ENCODE measurements around the gene TPPP. TPM values are rescaled to one million over a fixed set of nuclear protein-coding genes. Genes with fewer than 3 reads are reported as not detected.
"Not testable (repeated sequence)": the region's sequence is repeated elsewhere in the genome, so short reads cannot be mapped to it uniquely, and the experiment has no call there.

The TPPP gene
- total and polyA plus RNA-seq, 3 experiments from 2014 or later = 0.37 to 0.79 (median 0.38) TPM

DNA sequence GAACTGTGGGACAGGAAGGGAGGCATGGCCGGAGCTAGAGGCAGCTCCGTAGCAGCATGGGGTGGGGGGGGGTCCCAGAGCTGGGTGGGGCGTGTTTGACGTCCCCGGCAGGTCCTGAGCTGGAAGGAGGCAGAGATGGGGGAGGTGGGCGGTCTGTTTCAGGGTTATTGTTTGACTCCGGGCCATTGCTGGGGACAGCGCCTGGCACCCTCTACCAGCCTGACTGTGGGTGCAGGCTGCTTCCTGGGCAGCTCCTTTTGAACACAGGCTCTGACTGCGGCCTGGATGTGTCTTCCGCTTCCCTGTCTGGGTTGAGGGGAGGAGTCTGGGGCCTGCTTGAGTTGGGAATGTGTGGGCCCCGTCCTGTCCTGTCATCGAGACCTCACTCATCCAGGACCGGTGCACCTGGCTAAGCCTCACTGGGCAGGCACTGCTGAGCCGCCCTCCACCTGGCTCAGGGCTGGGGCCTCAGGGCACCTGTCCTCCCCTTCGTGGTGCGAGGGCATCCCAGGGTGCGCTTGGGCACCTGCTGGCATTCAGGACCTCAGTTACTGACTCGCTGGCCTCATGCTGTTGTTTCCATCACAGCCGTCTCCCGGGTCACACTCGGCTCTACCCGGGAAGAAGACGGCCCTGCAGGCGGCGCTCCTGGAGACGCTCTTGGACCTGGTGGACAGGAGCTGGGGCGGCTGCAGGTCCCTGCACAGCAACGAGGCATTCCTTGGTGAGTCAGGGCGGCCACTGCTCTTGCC, 54.5 kb downstream of the TPPP start:
- Mint-ChIP-seq H3K9me3 (no peaks in the 10 kb centered on the region), H3K4me1 (no peaks in the 10 kb centered on the region), H3K27ac (no peak overlapping the region), H3K27me3 (no peaks in the 10 kb centered on the region), H3K36me3 (peaks cover 16 to 81% (median 21%) of the 10 kb centered on the region in 3 donors), H3K4me3 (no peak overlapping the region)
- H3K36me3 ChIP-seq (ENCODE audit: insufficient read depth, low read length) = peaks cover 21% of the 10 kb centered on the region
- POLR2A ChIA-PET = no interaction called here
- no peaks in the 10 kb centered on the region for H3K27me3 ChIP-seq (ENCODE audit: insufficient read depth, low read length, poor library complexity, severe bottlenecking)
- H3K27ac ChIP-seq (ENCODE audit: low read depth, low read length) = no peak overlapping the region
- H3K4me1 ChIP-seq (ENCODE audit: insufficient read depth, low read length) = no peaks in the 10 kb centered on the region
- H3K4me3 ChIP-seq (ENCODE audit: low read length) = no peak overlapping the region
- CTCF ChIA-PET = no interaction called here
- H3K9me3 ChIP-seq (ENCODE audit: low read length) = no peaks in the 10 kb centered on the region
- DNase-seq = peak in 1 of 5 donors; percentile 44

DNA sequence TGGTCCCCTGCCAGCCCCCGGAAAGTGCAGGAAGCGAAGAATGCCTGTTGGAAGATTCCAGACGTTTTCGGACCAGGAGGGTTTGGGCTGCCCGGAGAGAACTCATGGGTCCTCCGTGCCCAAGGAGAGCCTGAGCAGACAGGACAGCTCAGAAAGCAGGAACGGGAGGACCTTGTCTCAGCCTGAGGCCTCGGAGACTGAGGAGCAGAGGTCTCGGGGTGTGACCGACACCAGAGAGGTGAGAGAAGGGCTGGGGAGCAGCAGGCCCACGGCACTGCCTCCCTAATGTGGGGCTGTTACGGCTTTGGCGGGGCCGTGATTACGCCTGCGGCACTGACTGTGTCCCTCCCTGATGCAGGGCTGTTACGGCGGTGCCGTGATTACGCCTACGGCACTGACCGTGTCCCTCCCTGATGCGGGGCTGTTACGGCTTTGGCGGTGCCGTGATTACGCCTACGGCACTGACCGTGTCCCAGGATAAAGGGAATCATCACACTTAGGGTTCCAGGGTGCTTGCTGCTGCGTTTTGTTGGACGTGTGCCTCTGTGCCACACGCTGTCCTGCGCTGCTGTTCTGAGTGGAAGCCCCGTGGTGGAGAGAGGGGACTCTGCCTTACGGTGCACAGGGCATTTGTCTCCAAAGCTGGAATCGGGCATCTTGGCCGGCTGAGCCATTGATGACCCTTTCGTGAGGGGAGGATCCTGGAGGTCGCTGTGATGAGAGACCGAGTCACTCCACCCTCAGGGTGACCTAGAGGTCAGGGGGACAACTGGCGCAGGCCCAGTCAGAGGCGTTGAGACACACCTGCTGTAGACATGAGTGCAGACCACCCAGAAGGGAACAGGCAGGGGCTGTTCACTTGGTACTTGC, 55.3 kb downstream of the TPPP start:
- Histone ChIP-seq H3K4me1 (ENCODE audit: insufficient read depth, low read length) (no peaks in the 10 kb centered on the region), H3K27ac (ENCODE audit: low read depth, low read length) (no peak overlapping the region), H3K36me3 (ENCODE audit: insufficient read depth, low read length) (peaks cover 21% of the 10 kb centered on the region), H3K4me3 (ENCODE audit: low read length) (no peak overlapping the region), H3K9me3 (ENCODE audit: low read length) (no peaks in the 10 kb centered on the region), H3K27me3 (ENCODE audit: insufficient read depth, low read length, poor library complexity, severe bottlenecking) (no peaks in the 10 kb centered on the region)
- ChIA-PET CTCF (no interaction called here), POLR2A (no interaction called here)
- Mint-ChIP-seq H3K4me3 (no peak overlapping the region), H3K4me1 (no peaks in the 10 kb centered on the region), H3K36me3 (peaks cover 16 to 79% (median 21%) of the 10 kb centered on the region in 3 donors), H3K27me3 (no peaks in the 10 kb centered on the region), H3K9me3 (no peaks in the 10 kb centered on the region), H3K27ac (peak overlapping the region in 1 of 8 donors; percentile 41)
- peak in 1 of 5 donors; percentile 16 for DNase-seq

DNA sequence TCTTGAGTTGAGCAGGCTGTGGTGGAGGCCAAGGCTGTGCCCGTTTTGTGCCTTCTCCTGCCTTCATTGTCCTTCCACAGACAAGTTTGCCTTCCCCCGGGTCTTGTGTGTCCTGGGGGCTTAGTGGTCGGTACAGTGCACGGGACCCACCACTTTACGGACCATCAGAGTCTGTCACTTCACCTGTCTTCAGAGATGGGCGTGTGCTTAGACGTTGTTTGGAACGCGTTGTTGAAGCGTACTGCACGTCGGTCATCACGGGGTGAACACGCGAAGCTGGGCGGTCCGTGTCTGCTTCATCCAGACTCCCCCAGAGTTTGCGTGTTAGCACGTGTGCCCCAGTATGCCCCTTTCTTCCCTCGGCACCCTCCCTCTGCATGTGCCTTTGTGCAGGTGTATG, 56.2 kb downstream of the TPPP start:
- Mint-ChIP-seq H3K4me1 (no peaks in the 10 kb centered on the region), H3K27ac (peak overlapping the region in 1 of 8 donors; percentile 54), H3K36me3 (peaks cover 16 to 78% (median 21%) of the 10 kb centered on the region in 3 donors), H3K9me3 (no peaks in the 10 kb centered on the region), H3K4me3 (no peak overlapping the region), H3K27me3 (no peaks in the 10 kb centered on the region)
- Histone ChIP-seq H3K27me3 (ENCODE audit: insufficient read depth, low read length, poor library complexity, severe bottlenecking) (no peaks in the 10 kb centered on the region), H3K4me3 (ENCODE audit: low read length) (no peak overlapping the region), H3K36me3 (ENCODE audit: insufficient read depth, low read length) (peaks cover 21% of the 10 kb centered on the region), H3K27ac (ENCODE audit: low read depth, low read length) (no peak overlapping the region), H3K4me1 (ENCODE audit: insufficient read depth, low read length) (no peaks in the 10 kb centered on the region), H3K9me3 (ENCODE audit: low read length) (no peaks in the 10 kb centered on the region)
- ChIA-PET CTCF (no interaction called here), POLR2A (no interaction called here)
- DNase-seq = peak in 1 of 5 donors; percentile 25

DNA sequence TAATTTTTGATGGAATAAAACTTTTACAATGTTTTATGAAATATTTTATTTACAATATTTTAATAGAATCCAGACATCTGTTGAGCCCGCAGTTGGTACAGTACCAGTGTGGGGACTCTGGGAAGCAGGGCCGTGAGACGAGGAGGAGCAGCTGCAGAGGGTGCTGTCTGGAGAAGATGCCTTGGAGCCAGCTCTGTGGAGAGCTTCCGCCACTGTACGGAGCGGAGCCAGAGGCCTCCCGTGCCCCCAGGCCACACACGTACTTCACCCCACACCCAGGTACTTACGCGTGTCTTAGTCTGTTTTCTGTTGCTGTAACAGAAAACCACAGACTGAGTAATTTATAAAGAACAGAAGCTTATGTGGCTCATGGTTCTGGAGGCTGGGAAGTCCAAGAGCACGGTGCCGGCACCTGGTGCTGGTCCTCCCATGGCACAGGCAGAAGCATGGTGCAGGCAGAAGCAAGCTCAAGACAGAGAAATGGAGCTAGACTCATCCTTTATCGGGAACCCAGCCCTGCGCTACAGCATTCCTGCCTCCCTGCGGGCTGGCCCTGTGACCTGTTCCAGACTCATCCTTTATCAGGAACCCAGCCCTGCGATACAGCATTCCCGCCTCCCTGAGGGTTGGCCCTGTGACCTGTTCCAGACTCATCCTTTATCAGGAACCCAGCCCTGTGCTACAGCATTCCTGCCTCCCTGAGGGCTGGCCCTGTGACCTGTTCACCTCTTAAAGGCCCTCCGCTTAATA, 57.7 kb downstream of the TPPP start:
- no peaks in the 10 kb centered on the region for H3K4me1 ChIP-seq (ENCODE audit: insufficient read depth, low read length)
- POLR2A ChIA-PET = no interaction called here
- H3K36me3 ChIP-seq (ENCODE audit: insufficient read depth, low read length) = peaks cover 21% of the 10 kb centered on the region
- peak in 1 of 5 donors; percentile 30 for DNase-seq
- no peaks in the 10 kb centered on the region for H3K9me3 ChIP-seq (ENCODE audit: low read length)
- no peak overlapping the region for H3K27ac Mint-ChIP-seq
- no peak overlapping the region for H3K27ac ChIP-seq (ENCODE audit: low read depth, low read length)
- no peaks in the 10 kb centered on the region for H3K27me3 ChIP-seq (ENCODE audit: insufficient read depth, low read length, poor library complexity, severe bottlenecking)
- no peaks in the 10 kb centered on the region for H3K9me3 Mint-ChIP-seq
- no peaks in the 10 kb centered on the region for H3K27me3 Mint-ChIP-seq
- CTCF ChIA-PET = no interaction called here
- no peak overlapping the region for H3K4me3 Mint-ChIP-seq
- no peaks in the 10 kb centered on the region for H3K4me1 Mint-ChIP-seq
- peaks cover 16 to 66% (median 21%) of the 10 kb centered on the region in 3 donors for H3K36me3 Mint-ChIP-seq
- no peak overlapping the region for H3K4me3 ChIP-seq (ENCODE audit: low read length)

DNA sequence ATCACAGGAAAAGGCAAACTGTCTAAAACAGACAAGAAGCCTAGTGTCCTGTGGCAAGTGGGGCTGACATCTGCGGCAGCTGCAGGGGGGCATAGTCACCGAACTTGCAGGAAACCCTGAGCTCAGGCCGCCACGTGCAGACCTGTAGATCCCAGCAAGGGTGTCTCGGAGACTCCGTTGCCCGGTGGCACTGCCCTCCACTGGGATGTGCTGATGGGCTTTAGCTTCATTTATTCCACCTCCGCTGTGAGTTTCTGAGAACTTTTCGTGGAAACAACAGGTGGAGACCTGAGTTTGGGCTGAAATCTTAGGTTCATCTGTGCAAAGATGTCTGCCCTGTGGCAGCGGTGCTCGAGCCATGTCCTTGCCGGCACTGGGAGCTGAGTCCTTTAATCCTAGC, 59.0 kb downstream of the TPPP start:
- Mint-ChIP-seq H3K9me3 (no peaks in the 10 kb centered on the region), H3K27me3 (no peaks in the 10 kb centered on the region), H3K27ac (peak overlapping the region in 2 of 8 donors; percentile 19 to 32), H3K36me3 (peaks cover 16 to 53% (median 21%) of the 10 kb centered on the region in 3 donors), H3K4me1 (no peaks in the 10 kb centered on the region), H3K4me3 (no peak overlapping the region)
- no peaks in the 10 kb centered on the region for H3K9me3 ChIP-seq (ENCODE audit: low read length)
- peaks cover 14% of the 10 kb centered on the region for H3K36me3 ChIP-seq (ENCODE audit: insufficient read depth, low read length)
- no peaks in the 10 kb centered on the region for H3K4me1 ChIP-seq (ENCODE audit: insufficient read depth, low read length)
- H3K27me3 ChIP-seq (ENCODE audit: insufficient read depth, low read length, poor library complexity, severe bottlenecking) = no peaks in the 10 kb centered on the region
- DNase-seq = peak in 1 of 5 donors; percentile 25
- H3K27ac ChIP-seq (ENCODE audit: low read depth, low read length) = no peak overlapping the region
- CTCF ChIA-PET = no interaction called here
- POLR2A ChIA-PET = no interaction called here
- H3K4me3 ChIP-seq (ENCODE audit: low read length) = no peak overlapping the region

DNA sequence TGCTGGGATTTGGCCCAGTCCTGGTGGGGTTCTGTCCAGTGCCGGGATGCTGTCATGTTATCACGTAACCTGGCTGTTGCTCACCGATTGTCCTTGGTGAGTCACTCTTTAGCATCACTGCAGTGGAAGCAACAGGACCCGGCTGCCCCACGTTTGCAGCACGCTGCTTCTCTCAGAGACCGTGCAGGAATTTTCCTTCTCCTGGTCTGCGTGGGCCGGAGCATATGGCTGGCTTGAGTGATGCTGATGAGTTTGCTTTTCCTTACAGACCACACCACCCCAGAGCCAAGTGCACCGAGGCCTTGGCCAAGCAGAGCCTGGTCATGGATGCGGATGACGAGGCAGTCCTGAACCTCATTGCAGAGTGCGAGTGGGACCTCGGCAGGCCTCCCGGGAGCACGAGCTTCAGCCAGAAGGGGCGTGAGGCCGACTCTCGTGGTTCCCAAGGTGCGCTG, 59.6 kb downstream of the TPPP start:
- peak in 1 of 5 donors; percentile 32 for DNase-seq
- peaks cover 14% of the 10 kb centered on the region for H3K36me3 ChIP-seq (ENCODE audit: insufficient read depth, low read length)
- Mint-ChIP-seq H3K4me3 (no peak overlapping the region), H3K4me1 (no peaks in the 10 kb centered on the region), H3K27ac (no peak overlapping the region), H3K36me3 (peaks cover 16 to 50% (median 21%) of the 10 kb centered on the region in 3 donors), H3K9me3 (no peaks in the 10 kb centered on the region), H3K27me3 (no peaks in the 10 kb centered on the region)
- no peak overlapping the region for H3K4me3 ChIP-seq (ENCODE audit: low read length)
- H3K9me3 ChIP-seq (ENCODE audit: low read length) = no peaks in the 10 kb centered on the region
- no peak overlapping the region for H3K27ac ChIP-seq (ENCODE audit: low read depth, low read length)
- ChIA-PET CTCF (no interaction called here), POLR2A (no interaction called here)
- H3K27me3 ChIP-seq (ENCODE audit: insufficient read depth, low read length, poor library complexity, severe bottlenecking) = no peaks in the 10 kb centered on the region
- no peaks in the 10 kb centered on the region for H3K4me1 ChIP-seq (ENCODE audit: insufficient read depth, low read length)

DNA sequence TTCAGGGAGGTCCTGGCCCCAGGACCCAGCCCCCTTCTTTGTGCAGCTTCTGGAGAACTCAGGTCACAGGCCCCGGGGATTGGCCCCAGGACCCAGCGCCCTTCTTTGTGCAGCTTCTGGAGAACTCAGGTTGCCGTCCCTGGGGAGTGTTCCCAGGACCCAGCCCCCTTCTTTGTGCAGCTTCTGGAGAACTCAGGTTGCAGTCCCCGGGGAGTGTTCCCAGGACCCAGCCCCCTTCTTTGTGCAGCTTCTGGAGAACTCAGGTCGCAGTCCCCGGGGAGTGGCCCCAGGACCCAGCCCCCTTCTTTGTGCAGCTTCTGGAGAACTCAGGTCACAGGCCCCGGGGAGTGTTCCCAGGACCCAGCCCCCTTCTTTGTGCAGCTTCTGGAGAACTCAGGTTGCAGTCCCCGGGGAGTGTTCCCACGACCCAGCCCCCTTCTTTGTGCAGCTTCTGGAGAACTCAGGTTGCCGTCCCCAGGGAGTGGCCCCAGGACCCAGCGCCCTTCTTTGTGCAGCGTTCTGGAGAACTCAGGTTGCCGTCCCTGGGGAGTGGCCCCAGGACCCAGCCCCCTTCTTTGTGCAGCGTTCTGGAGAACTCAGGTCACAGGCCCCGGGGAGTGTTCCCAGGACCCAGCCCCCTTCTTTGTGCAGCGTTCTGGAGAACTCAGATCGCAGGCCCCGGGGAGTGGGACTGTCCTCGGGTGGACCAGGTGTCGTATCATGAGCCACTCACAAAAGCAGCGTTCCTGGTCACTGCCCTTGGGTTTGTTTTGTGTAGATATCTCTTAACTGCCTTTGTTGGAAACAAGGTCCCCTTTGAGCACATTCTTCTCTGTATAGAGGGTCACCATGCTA, 64.6 kb downstream of the TPPP start:
- POLR2A ChIA-PET; H3K27ac ChIP-seq (ENCODE audit: low read depth, low read length); CTCF ChIA-PET; H3K9me3 Mint-ChIP-seq; H3K4me1 ChIP-seq (ENCODE audit: insufficient read depth, low read length); H3K36me3 ChIP-seq (ENCODE audit: insufficient read depth, low read length); H3K27ac Mint-ChIP-seq; H3K9me3 ChIP-seq (ENCODE audit: low read length); H3K4me3 Mint-ChIP-seq; H3K4me1 Mint-ChIP-seq; H3K27me3 ChIP-seq (ENCODE audit: insufficient read depth, low read length, poor library complexity, severe bottlenecking); H3K4me3 ChIP-seq (ENCODE audit: low read length); H3K27me3 Mint-ChIP-seq: not testable (repeated sequence)
- DNase-seq = peak in 1 of 5 donors; percentile 18
- peaks cover 0 to 41% (median 15%) of the 10 kb centered on the region in 3 donors for H3K36me3 Mint-ChIP-seq

Measured in CD8-positive, alpha-beta memory T cell (primary cell).